ENCODE data around the gene PRICKLE2. TPM values are rescaled to one million over a fixed set of nuclear protein-coding genes. Genes with fewer than 3 reads are reported as not detected.

PRICKLE2 gene
- total RNA-seq, 4 donors from 2014 or later = 77.3 to 109 (median 96.7) TPM

GRCh38 chr3:64218746-64219145 lies 6.5 kb downstream of the PRICKLE2 start:
- TF ChIP-seq CTCF (IDR thresholded peaks at IDR 0.05) (no peak), POLR2A (IDR thresholded peaks at IDR 0.05) (no peak), EP300 (IDR thresholded peaks at IDR 0.05) (no peak), POLR2AphosphoS5 (IDR thresholded peaks at IDR 0.05) (no peak)
- no peaks in the 10 kb centered on the region for H3K36me3 ChIP-seq
- H3K27me3 ChIP-seq = no peaks in the 10 kb centered on the region
- H3K27ac ChIP-seq = peak overlapping the region; percentile 32 to 86 (median 81)
- no peaks in the 10 kb centered on the region for H3K9me3 ChIP-seq
- ATAC-seq = no peak
- 16 to 45% methylated on average over 4 of the region's 4 CpGs for WGBS, 2 donors (ENCODE audit: low coverage in 1 of 2)
- peaks cover 48 to 100% (median 66%) of the 10 kb centered on the region in 3 donors for H3K4me1 ChIP-seq
- no peak overlapping the region for H3K4me3 ChIP-seq

GRCh38 chr3:64218329-64218728 lies 6.9 kb downstream of the PRICKLE2 start:
- 41 to 86% methylated on average over 3 of the region's 3 CpGs for WGBS, 2 donors (ENCODE audit: low coverage in 1 of 2)
- peak overlapping the region; percentile 62 to 86 (median 81) for H3K27ac ChIP-seq
- H3K4me3 ChIP-seq = no peak overlapping the region
- H3K27me3 ChIP-seq = no peaks in the 10 kb centered on the region
- no peaks in the 10 kb centered on the region for H3K9me3 ChIP-seq
- TF ChIP-seq CTCF (IDR thresholded peaks at IDR 0.05) (no peak), EP300 (IDR thresholded peaks at IDR 0.05) (no peak), POLR2A (IDR thresholded peaks at IDR 0.05) (no peak)
- peaks cover 48 to 100% (median 66%) of the 10 kb centered on the region in 3 donors for H3K4me1 ChIP-seq
- H3K36me3 ChIP-seq = no peaks in the 10 kb centered on the region
- ATAC-seq = no peak

DNA sequence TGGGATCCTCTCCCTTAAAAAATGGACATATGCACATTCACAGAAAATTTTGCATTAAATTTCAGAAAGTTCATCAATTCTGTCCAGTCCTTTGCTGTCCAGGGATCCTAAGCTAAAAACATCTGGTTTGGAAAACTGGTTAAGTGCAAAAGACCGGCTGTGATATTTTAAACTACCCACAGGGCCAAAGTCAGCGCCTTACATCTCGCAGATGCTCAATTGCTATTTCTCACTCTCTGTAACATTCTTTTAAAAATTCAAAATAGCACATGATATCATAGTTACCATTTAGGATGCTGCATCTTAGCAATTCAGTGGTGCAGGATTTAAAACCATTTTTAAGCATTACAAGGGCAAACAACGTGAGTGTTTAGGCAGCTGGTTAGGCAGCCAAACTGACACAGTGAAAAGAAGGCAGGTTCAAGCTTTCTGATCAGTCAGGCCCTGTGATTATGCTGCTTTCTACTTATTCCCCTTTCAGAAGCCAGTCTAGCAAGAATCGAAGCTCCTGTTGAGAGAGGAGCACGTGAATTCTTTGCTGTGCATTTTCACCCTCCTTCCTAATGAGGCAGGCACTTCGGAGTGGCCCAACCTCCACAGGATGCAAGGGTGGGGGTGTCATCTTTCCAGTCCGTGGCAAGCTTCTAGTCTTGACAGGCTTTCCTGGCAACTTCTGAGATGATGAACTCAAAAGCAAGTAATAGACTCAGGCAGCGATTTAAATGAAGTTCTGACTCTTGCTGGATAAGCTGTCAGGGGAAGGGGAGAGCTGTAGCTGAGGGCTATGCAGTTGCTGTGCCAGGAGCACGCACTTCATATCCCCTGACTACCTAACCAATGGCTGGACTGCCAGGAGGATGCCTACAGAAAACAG lies 8.8 kb downstream of the PRICKLE2 start:
- no peak for ATAC-seq
- no peaks in the 10 kb centered on the region for H3K36me3 ChIP-seq
- H3K9me3 ChIP-seq = no peaks in the 10 kb centered on the region
- H3K27ac ChIP-seq = peak overlapping the region; percentile 62 to 86 (median 84)
- H3K4me3 ChIP-seq = no peak overlapping the region
- TF ChIP-seq POLR2A (IDR thresholded peaks at IDR 0.05) (no peak), CTCF (IDR thresholded peaks at IDR 0.05) (peak in 1 of 4 experiments; percentile 21), EP300 (IDR thresholded peaks at IDR 0.05) (no peak), POLR2AphosphoS5 (IDR thresholded peaks at IDR 0.05) (peak; percentile 18)
- peaks cover 53 to 100% (median 55%) of the 10 kb centered on the region in 3 donors for H3K4me1 ChIP-seq
- WGBS, 2 donors (ENCODE audit: low coverage in 1 of 2) = 11 to 30% methylated on average over 6 to 7 of the region's 10 CpGs
- H3K27me3 ChIP-seq = no peaks in the 10 kb centered on the region

- Histone ChIP-seq H3K36me3 (no peaks in the 10 kb centered on the region), H3K4me1 (peaks cover 52 to 100% (median 60%) of the 10 kb centered on the region in 3 donors), H3K27ac (peak overlapping the region; percentile 82 to 94 (median 86)), H3K27me3 (no peaks in the 10 kb centered on the region), H3K9me3 (no peaks in the 10 kb centered on the region), H3K4me3 (no peak overlapping the region)
- TF ChIP-seq EP300 (IDR thresholded peaks at IDR 0.05) (no peak), POLR2AphosphoS5 (IDR thresholded peaks at IDR 0.05) (no peak), POLR2A (IDR thresholded peaks at IDR 0.05) (no peak), CTCF (IDR thresholded peaks at IDR 0.05) (no peak)
- 57 to 70% methylated on average over 2 to 3 of the region's 3 CpGs for WGBS, 2 donors (ENCODE audit: low coverage in 1 of 2)
- ATAC-seq = no peak
Observed at GRCh38 chr3:64215559-64215958, 9.7 kb downstream of the PRICKLE2 start.

GRCh38 chr3:64215103-64215502 lies 10.2 kb downstream of the PRICKLE2 start:
- Histone ChIP-seq H3K4me1 (peaks cover 52 to 100% (median 57%) of the 10 kb centered on the region in 3 donors), H3K27me3 (no peaks in the 10 kb centered on the region), H3K9me3 (no peaks in the 10 kb centered on the region), H3K4me3 (peak overlapping the region in 1 of 2 donors; percentile 41), H3K36me3 (no peaks in the 10 kb centered on the region), H3K27ac (peak overlapping the region; percentile 82 to 94 (median 86))
- 6 to 24% methylated on average over 2 of the region's 2 CpGs for WGBS, 2 donors (ENCODE audit: low coverage in 1 of 2)
- TF ChIP-seq CTCF (IDR thresholded peaks at IDR 0.05) (no peak), EP300 (IDR thresholded peaks at IDR 0.05) (no peak), POLR2A (IDR thresholded peaks at IDR 0.05) (no peak), POLR2AphosphoS5 (IDR thresholded peaks at IDR 0.05) (no peak)
- ATAC-seq = no peak

All from gastroesophageal sphincter (tissue), 4 donors.